ENCODE data around the gene ZCCHC24. TPM values are rescaled to one million over a fixed set of nuclear protein-coding genes. Genes with fewer than 3 reads are reported as not detected.
A peak's percentile ranks its signal among the peaks of the same experiment; 100 is the strongest.

Gene ZCCHC24
- total RNA-seq, 1 experiment from 2014 or later: 4.3 TPM

- DNase-seq (ENCODE audit: low read depth): no peak
These were observed 33.6 kb downstream of the ZCCHC24 start for GRCh38 chr10:79411546-79412495.

- no peak for DNase-seq (ENCODE audit: low read depth)
These were observed 34.9 kb downstream of the ZCCHC24 start for GRCh38 chr10:79410315-79411094.

- DNase-seq (ENCODE audit: low read depth): no peak
These were observed 35.7 kb downstream of the ZCCHC24 start for GRCh38 chr10:79409726-79410085.

GRCh38 chr10:79409038-79409725 is 36.2 kb downstream of the ZCCHC24 start:
- DNase-seq (ENCODE audit: low read depth): no peak

GRCh38 chr10:79407811-79408795 is 37.3 kb downstream of the ZCCHC24 start:
- DNase-seq (ENCODE audit: low read depth): peak; percentile 69

- no peak for DNase-seq (ENCODE audit: low read depth)
These were observed 38.0 kb downstream of the ZCCHC24 start for GRCh38 chr10:79407423-79407796.

GRCh38 chr10:79406683-79407422 is 38.6 kb downstream of the ZCCHC24 start:
- DNase-seq (ENCODE audit: low read depth): no peak

GRCh38 chr10:79405995-79406515 is 39.4 kb downstream of the ZCCHC24 start:
- no peak for DNase-seq (ENCODE audit: low read depth)

- DNase-seq (ENCODE audit: low read depth): no peak
These were observed 40.0 kb downstream of the ZCCHC24 start for GRCh38 chr10:79405221-79405994.

GRCh38 chr10:79404690-79405131 is 40.7 kb downstream of the ZCCHC24 start:
- no peak for DNase-seq (ENCODE audit: low read depth)

- DNase-seq (ENCODE audit: low read depth): no peak
These were observed 41.2 kb downstream of the ZCCHC24 start for GRCh38 chr10:79404231-79404609.

GRCh38 chr10:79403441-79404230 is 41.8 kb downstream of the ZCCHC24 start:
- DNase-seq (ENCODE audit: low read depth): no peak

GRCh38 chr10:79402951-79403350 is 42.5 kb downstream of the ZCCHC24 start:
- DNase-seq (ENCODE audit: low read depth): no peak

- no peak for DNase-seq (ENCODE audit: low read depth)
These were observed 42.8 kb downstream of the ZCCHC24 start for GRCh38 chr10:79402625-79402946.

- no peak for DNase-seq (ENCODE audit: low read depth)
These were observed 44.2 kb downstream of the ZCCHC24 start for GRCh38 chr10:79401015-79401921.

- DNase-seq (ENCODE audit: low read depth): peak; percentile 57
These were observed 45.0 kb downstream of the ZCCHC24 start for GRCh38 chr10:79400146-79401004.
